Measurements from ENCODE around the gene DLST.

The DLST gene

DNA sequence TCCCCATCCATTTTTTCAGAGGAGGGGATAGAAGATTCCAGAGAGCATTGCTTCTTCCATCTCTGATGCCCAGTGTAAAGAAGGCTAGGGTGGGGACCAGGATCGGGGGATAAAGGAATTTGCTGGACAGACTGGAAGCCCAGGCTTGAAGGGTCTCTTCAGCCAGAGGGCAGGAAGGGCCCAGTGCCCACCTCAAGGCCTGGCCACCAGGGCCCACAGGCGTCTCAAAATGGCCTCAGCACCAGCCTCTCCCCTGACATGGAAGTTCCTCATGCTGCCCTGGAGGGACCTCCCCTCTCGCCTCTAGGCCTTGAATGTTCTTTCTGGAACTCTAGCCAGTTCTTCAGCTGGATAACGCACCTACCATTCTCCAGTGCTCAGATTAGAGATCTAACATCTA lies 38.6 kb downstream of the DLST start:
- H3K4me1 ChIP-seq (ENCODE audit: control insufficient read depth, insufficient read depth, low read length): no peaks in the 10 kb centered on the region
- no peak overlapping the region for H3K27ac ChIP-seq (ENCODE audit: extremely low read depth, low read depth, low read length)
- POLR2A ChIA-PET: no interaction called here
- no peaks in the 10 kb centered on the region for H3K9me3 ChIP-seq (ENCODE audit: control insufficient read depth, insufficient read depth, low read depth, low read length)
- CTCF ChIA-PET: interaction anchor here (0.5 to 1.8 kb wide), 4 partner anchors 8 to 64 kb away, joined by 3 to 8 read pairs (median 4); no protein-coding TSS in a partner anchor
- TF ChIP-seq, protein P1, sequence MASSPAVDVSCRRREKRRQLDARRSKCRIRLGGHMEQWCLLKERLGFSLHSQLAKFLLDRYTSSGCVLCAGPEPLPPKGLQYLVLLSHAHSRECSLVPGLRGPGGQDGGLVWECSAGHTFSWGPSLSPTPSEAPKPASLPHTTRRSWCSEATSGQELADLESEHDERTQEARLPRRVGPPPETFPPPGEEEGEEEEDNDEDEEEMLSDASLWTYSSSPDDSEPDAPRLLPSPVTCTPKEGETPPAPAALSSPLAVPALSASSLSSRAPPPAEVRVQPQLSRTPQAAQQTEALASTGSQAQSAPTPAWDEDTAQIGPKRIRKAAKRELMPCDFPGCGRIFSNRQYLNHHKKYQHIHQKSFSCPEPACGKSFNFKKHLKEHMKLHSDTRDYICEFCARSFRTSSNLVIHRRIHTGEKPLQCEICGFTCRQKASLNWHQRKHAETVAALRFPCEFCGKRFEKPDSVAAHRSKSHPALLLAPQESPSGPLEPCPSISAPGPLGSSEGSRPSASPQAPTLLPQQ (tag by site-specific recombination; IDR thresholded peaks at IDR 0.05): no peak
- no peak for TF ChIP-seq ZNF280C (tag by site-specific recombination; IDR thresholded peaks at IDR 0.05)
- H3K4me3 ChIP-seq (ENCODE audit: low read depth, low read length): no peak overlapping the region
- H3K36me3 ChIP-seq (ENCODE audit: control insufficient read depth in 2 of 2, insufficient read depth in 1 of 2, low read length in 2 of 2): peaks cover 0 to 8% of the 10 kb centered on the region in 2 experiments; a peak in 1 of 3 replicates

DNA sequence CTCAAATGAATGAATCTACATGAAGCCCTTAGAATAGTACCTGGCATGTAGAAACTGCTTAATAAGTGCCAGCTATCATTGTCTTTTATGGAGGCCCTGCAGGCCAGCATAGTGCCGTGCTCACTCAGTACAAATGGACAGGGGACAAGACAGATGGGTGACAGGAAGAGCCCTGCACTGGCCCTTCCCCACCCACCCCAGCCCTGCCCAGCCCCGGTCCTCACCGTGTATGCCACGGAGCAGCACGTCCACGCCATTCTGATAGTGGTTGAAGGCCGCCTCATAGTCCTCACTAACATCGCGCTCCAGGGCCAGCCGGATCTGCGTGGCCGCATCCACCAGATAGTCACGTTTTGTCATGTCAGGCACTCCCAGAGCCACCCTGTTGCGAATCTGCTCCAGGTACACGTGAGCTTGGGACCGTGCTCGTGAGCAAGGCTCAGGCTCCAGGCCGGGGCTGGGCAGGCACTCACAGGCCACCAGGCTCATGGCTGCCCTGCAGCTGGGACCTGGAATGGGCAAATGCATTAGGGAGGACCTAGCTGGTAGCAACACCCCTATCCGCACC lies 39.4 kb downstream of the DLST start:
- no peaks in the 10 kb centered on the region for H3K9me3 ChIP-seq (ENCODE audit: control insufficient read depth, insufficient read depth, low read depth, low read length)
- POLR2A ChIA-PET: no interaction called here

GRCh38 chr14:74921987-74922751 lies 40.5 kb downstream of the DLST start:
- Histone ChIP-seq H3K4me1 (ENCODE audit: control insufficient read depth, insufficient read depth, low read length) (no peaks in the 10 kb centered on the region), H3K9me3 (ENCODE audit: control insufficient read depth, insufficient read depth, low read depth, low read length) (no peaks in the 10 kb centered on the region), H3K27ac (ENCODE audit: extremely low read depth, low read depth, low read length) (peak overlapping the region; percentile 47; the same call in 1 of the 2 replicates), H3K36me3 (ENCODE audit: control insufficient read depth in 2 of 2, insufficient read depth in 1 of 2, low read length in 2 of 2) (peaks cover 0 to 8% of the 10 kb centered on the region in 2 experiments; a peak in 1 of 3 replicates), H3K4me3 (ENCODE audit: low read depth, low read length) (peak overlapping the region; percentile 68)
- ChIA-PET POLR2A (interaction anchor here (1.4 to 2.5 kb wide), 4 partner anchors 14 to 61 kb away, joined by 4 to 8 read pairs (median 6); no protein-coding TSS in a partner anchor), CTCF (interaction anchor here (0.8 to 2.1 kb wide), 5 partner anchors 16 to 177 kb away, joined by 4 to 12 read pairs (median 8); no protein-coding TSS in a partner anchor)
- TF ChIP-seq ZNF585B (tag by site-specific recombination; IDR thresholded peaks at IDR 0.05) (no peak), ZNF341 (tag by site-specific recombination; IDR thresholded peaks at IDR 0.05; ENCODE audit: low read depth) (peak; percentile 31; the same call in 1 of the 2 replicates), OVOL3 (tag by site-specific recombination; IDR thresholded peaks at IDR 0.05) (no peak), ZNF169 (tag by site-specific recombination; IDR thresholded peaks at IDR 0.05) (no peak), ZNF157 (tag by site-specific recombination; IDR thresholded peaks at IDR 0.05) (no peak), ZNF677 (tag by site-specific recombination; IDR thresholded peaks at IDR 0.05) (no peak)
- TF ChIP-seq, protein P1 (tag by site-specific recombination; IDR thresholded peaks at IDR 0.05): no peak

More for the DNA sequence above, 39.4 kb downstream of the DLST start:
- TF ChIP-seq ZNF837 (tag by site-specific recombination; IDR thresholded peaks at IDR 0.05) (no peak), ZNF785 (tag by site-specific recombination; IDR thresholded peaks at IDR 0.05) (no peak), ZNF16 (tag by site-specific recombination; IDR thresholded peaks at IDR 0.05; ENCODE audit: low read depth) (no peak), ZNF350 (tag by site-specific recombination; IDR thresholded peaks at IDR 0.05) (no peak)
- H3K27ac ChIP-seq (ENCODE audit: extremely low read depth, low read depth, low read length): no peak overlapping the region
- H3K4me3 ChIP-seq (ENCODE audit: low read depth, low read length): no peak overlapping the region
- peaks cover 0 to 8% of the 10 kb centered on the region in 2 experiments; a peak in 1 of 3 replicates for H3K36me3 ChIP-seq (ENCODE audit: control insufficient read depth in 2 of 2, insufficient read depth in 1 of 2, low read length in 2 of 2)
- no peaks in the 10 kb centered on the region for H3K4me1 ChIP-seq (ENCODE audit: control insufficient read depth, insufficient read depth, low read length)
- CTCF ChIA-PET: interaction anchor here (0.5 to 1.8 kb wide), 3 partner anchors 9 to 61 kb away, joined by 3 to 8 read pairs (median 4); no protein-coding TSS in a partner anchor
